ENCODE data around the gene PFKP.

The PFKP gene

GRCh38 chr10:3082290-3082689 is 14.9 kb downstream of the PFKP start:
- H3K27ac ChIP-seq (ENCODE audit: low read length), result no peak overlapping the region
- H4K20me1 ChIP-seq (ENCODE audit: insufficient read depth, low read length), result peaks cover 58% of the 10 kb centered on the region

GRCh38 chr10:3085785-3086567 is 18.6 kb downstream of the PFKP start:
- Histone ChIP-seq H3K79me2 (ENCODE audit: low read length) (peaks cover 71% of the 10 kb centered on the region), H3K9ac (ENCODE audit: low read length) (no peak overlapping the region), H3K4me3 (ENCODE audit: low read length) (no peak overlapping the region), H3K4me2 (ENCODE audit: low read length) (no peak overlapping the region), H3K27ac (ENCODE audit: low read length) (no peak overlapping the region), H3K4me1 (ENCODE audit: low read length) (no peaks in the 10 kb centered on the region), H3K27me3 (ENCODE audit: low read depth, low read length) (no peaks in the 10 kb centered on the region), H2AFZ (ENCODE audit: low read depth, low read length) (no peak overlapping the region), H3K9me3 (ENCODE audit: insufficient read depth, low read length) (no peaks in the 10 kb centered on the region), H3K36me3 (replicated peaks; ENCODE audit: low read depth, low read length) (peaks cover 16% of the 10 kb centered on the region), H4K20me1 (ENCODE audit: insufficient read depth, low read length) (peaks cover 59% of the 10 kb centered on the region)
- TF ChIP-seq CTCF (IDR thresholded peaks at IDR 0.05; ENCODE audit: low read depth, low read length), result no peak
- TF ChIP-seq EZH2phosphoT487 (IDR thresholded peaks at IDR 0.05; ENCODE audit: low read depth), result no peak

More at GRCh38 chr10:3082290-3082689, 14.9 kb downstream of the PFKP start:
- H3K4me1 ChIP-seq (ENCODE audit: low read length), result no peaks in the 10 kb centered on the region
- no peaks in the 10 kb centered on the region for H3K9me3 ChIP-seq (ENCODE audit: insufficient read depth, low read length)
- H3K4me3 ChIP-seq (ENCODE audit: low read length), result no peak overlapping the region
- H3K4me2 ChIP-seq (ENCODE audit: low read length), result no peak overlapping the region
- TF ChIP-seq CTCF (IDR thresholded peaks at IDR 0.05; ENCODE audit: low read depth, low read length), result no peak
- no peak for TF ChIP-seq EZH2phosphoT487 (IDR thresholded peaks at IDR 0.05; ENCODE audit: low read depth)
- H3K79me2 ChIP-seq (ENCODE audit: low read length), result peaks cover 68% of the 10 kb centered on the region
- no peak overlapping the region for H3K9ac ChIP-seq (ENCODE audit: low read length)
- H3K36me3 ChIP-seq (replicated peaks; ENCODE audit: low read depth, low read length), result peaks cover 10% of the 10 kb centered on the region
- H2AFZ ChIP-seq (ENCODE audit: low read depth, low read length), result no peak overlapping the region
- no peaks in the 10 kb centered on the region for H3K27me3 ChIP-seq (ENCODE audit: low read depth, low read length)

GRCh38 chr10:3090388-3090787 is 23.0 kb downstream of the PFKP start:
- H3K9ac ChIP-seq (ENCODE audit: low read length), result no peak overlapping the region
- TF ChIP-seq CTCF (IDR thresholded peaks at IDR 0.05; ENCODE audit: low read depth, low read length) (no peak), EZH2phosphoT487 (IDR thresholded peaks at IDR 0.05; ENCODE audit: low read depth) (no peak)
- peaks cover 32% of the 10 kb centered on the region for H3K36me3 ChIP-seq (replicated peaks; ENCODE audit: low read depth, low read length)
- peaks cover 90% of the 10 kb centered on the region for H3K79me2 ChIP-seq (ENCODE audit: low read length)
- H3K4me2 ChIP-seq (ENCODE audit: low read length), result no peak overlapping the region
- H3K27me3 ChIP-seq (ENCODE audit: low read depth, low read length), result no peaks in the 10 kb centered on the region
- H3K4me3 ChIP-seq (ENCODE audit: low read length), result no peak overlapping the region
- no peaks in the 10 kb centered on the region for H3K9me3 ChIP-seq (ENCODE audit: insufficient read depth, low read length)
- no peaks in the 10 kb centered on the region for H3K4me1 ChIP-seq (ENCODE audit: low read length)
- H2AFZ ChIP-seq (ENCODE audit: low read depth, low read length), result no peak overlapping the region
- no peak overlapping the region for H3K27ac ChIP-seq (ENCODE audit: low read length)
- peaks cover 74% of the 10 kb centered on the region for H4K20me1 ChIP-seq (ENCODE audit: insufficient read depth, low read length)

- Histone ChIP-seq H3K4me1 (ENCODE audit: low read length) (no peaks in the 10 kb centered on the region), H3K27ac (ENCODE audit: low read length) (no peak overlapping the region), H3K9ac (ENCODE audit: low read length) (no peak overlapping the region), H2AFZ (ENCODE audit: low read depth, low read length) (no peak overlapping the region), H3K79me2 (ENCODE audit: low read length) (peaks cover 93% of the 10 kb centered on the region), H3K27me3 (ENCODE audit: low read depth, low read length) (no peaks in the 10 kb centered on the region), H3K36me3 (replicated peaks; ENCODE audit: low read depth, low read length) (peaks cover 34% of the 10 kb centered on the region), H4K20me1 (ENCODE audit: insufficient read depth, low read length) (peaks cover 79% of the 10 kb centered on the region), H3K9me3 (ENCODE audit: insufficient read depth, low read length) (no peaks in the 10 kb centered on the region), H3K4me2 (ENCODE audit: low read length) (no peak overlapping the region), H3K4me3 (ENCODE audit: low read length) (no peak overlapping the region)
- TF ChIP-seq CTCF (IDR thresholded peaks at IDR 0.05; ENCODE audit: low read depth, low read length) (no peak), EZH2phosphoT487 (IDR thresholded peaks at IDR 0.05; ENCODE audit: low read depth) (no peak)
Measured at GRCh38 chr10:3090914-3091787, 23.8 kb downstream of the PFKP start.

Measured in OCI-LY3 (cell line).